Stimulated activated CD4-positive, alpha-beta T cell treated with anti-CD3 and anti-CD28 coated beads, TNF-alpha, amount 100 ng/mL, for 48 hours (primary cell): ENCODE data around the gene TWIST2.

Experiments
- DNase-seq, 3 donors: peaks; one replicate each; pipeline ENCODE4 v3.0.0-alpha.2; 2020; ENCODE audit warnings: low read depth in 3 of 3

Gene TWIST2

GRCh38 chr2:238838786-238839327, 9.0 kb upstream of the TWIST2 start:
- DNase-seq = no peak

- DNase-seq = no peak
These were observed 8.5 kb upstream of the TWIST2 start for GRCh38 chr2:238839428-238839827.

GRCh38 chr2:238841542-238842164, 6.2 kb upstream of the TWIST2 start:
- no peak for DNase-seq

GRCh38 chr2:238843476-238843875, 4.4 kb upstream of the TWIST2 start:
- DNase-seq = no peak

- DNase-seq = no peak
These were observed 2.1 kb upstream of the TWIST2 start for GRCh38 chr2:238845583-238846377.

GRCh38 chr2:238846378-238846627, 1.6 kb upstream of the TWIST2 start:
- DNase-seq = no peak

GRCh38 chr2:238846628-238847418, 1.1 kb upstream of the TWIST2 start:
- DNase-seq = no peak

- DNase-seq = no peak
These were observed 475 bp upstream of the TWIST2 start for GRCh38 chr2:238847419-238847801.

GRCh38 chr2:238848691-238848975, 748 bp downstream of the TWIST2 start:
- no peak for DNase-seq

- DNase-seq = no peak
These were observed 1.3 kb downstream of the TWIST2 start for GRCh38 chr2:238848976-238849853.

GRCh38 chr2:238850091-238850490, 2.2 kb downstream of the TWIST2 start:
- no peak for DNase-seq

- DNase-seq = no peak
These were observed 3.1 kb downstream of the TWIST2 start for GRCh38 chr2:238851026-238851425.

GRCh38 chr2:238851761-238852160, 3.9 kb downstream of the TWIST2 start:
- DNase-seq = no peak

GRCh38 chr2:238852206-238852869, 4.5 kb downstream of the TWIST2 start:
- no peak for DNase-seq

GRCh38 chr2:238853218-238853617, 5.3 kb downstream of the TWIST2 start:
- DNase-seq = no peak

- no peak for DNase-seq
These were observed 5.8 kb downstream of the TWIST2 start for GRCh38 chr2:238853721-238854120.

- no peak for DNase-seq
These were observed 6.4 kb downstream of the TWIST2 start for GRCh38 chr2:238854246-238854645.

GRCh38 chr2:238854699-238855229, 6.9 kb downstream of the TWIST2 start:
- no peak for DNase-seq

GRCh38 chr2:238855299-238855698, 7.4 kb downstream of the TWIST2 start:
- no peak for DNase-seq

GRCh38 chr2:238855891-238856580, 8.2 kb downstream of the TWIST2 start:
- no peak for DNase-seq
